ENCODE data around the gene OASL. TPM values are rescaled to one million over a fixed set of nuclear protein-coding genes. Genes with fewer than 3 reads are reported as not detected.

The OASL gene
- total and polyA plus RNA-seq, 9 of the 15 experiments (the other 6 are each of a cell fraction or from before 2014, with no cell fraction given), result 0.14 TPM; not detected in 8

DNA sequence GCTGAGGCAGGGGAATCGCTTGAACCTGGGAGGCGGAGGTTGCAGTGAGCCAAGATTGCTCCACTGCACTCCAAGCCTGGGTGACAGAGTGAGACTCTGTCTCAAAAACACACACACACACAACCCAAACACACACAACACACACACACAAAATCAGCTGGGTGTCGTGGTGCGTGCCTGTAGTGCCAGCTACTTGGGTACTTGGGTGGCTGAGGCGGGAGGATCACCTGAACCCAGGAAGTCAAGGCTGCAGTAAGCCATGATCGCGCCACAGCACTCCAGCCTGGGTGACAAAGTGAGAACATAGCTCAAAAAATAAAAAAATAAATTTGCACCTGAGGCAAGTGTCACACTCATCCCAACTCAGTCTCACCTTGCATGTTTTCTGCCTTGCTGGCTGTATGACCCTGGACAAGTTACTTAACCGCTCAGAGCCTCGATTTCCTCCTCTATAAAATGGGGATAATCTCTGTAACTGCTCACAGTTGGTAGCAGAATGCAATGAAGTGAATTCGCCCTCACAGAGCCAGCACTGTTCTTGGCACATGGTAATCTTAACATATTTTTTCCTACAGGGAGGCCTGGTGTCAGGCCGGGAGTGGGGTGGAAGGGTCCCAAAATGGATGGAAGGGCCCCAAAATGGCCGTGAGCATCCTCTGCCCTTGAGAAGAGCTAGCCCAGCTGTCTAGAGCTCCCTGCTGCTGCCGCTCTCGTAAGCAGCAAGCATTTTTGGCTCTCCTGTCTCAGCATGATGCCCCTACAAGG is 61.3 kb downstream of the OASL start:
- no peaks in the 10 kb centered on the region for H3K36me3 ChIP-seq (ENCODE audit: control insufficient read depth, insufficient read depth, low read length)
- BruUV-seq (replicated peaks), result no TSS peak
- ChIA-PET CTCF (ENCODE audit: low intra/inter-chr PET ratio) (interaction anchor here (0.6 kb wide), 1 partner anchor 407 kb away, joined by 3 read pairs; no protein-coding TSS in a partner anchor), POLR2A (interaction anchor here (0.6 kb wide), 2 partner anchors 55 to 120 kb away, joined by 3 read pairs; no protein-coding TSS in a partner anchor)
- no peak overlapping the region for H3K9ac ChIP-seq (ENCODE audit: insufficient read depth in 1 of 2, low read depth in 2 of 2, low read length in 2 of 2)
- H3K9me1 ChIP-seq (ENCODE audit: control insufficient read depth, insufficient read depth, low read length), result no peaks in the 10 kb centered on the region
- no peak overlapping the region for H3K4me3 ChIP-seq
- no peak for FAIRE-seq
- no peaks in the 10 kb centered on the region for H3K27me3 ChIP-seq (ENCODE audit: control insufficient read depth in 2 of 2, insufficient read depth in 2 of 2, low read length in 2 of 2)
- no peaks in the 10 kb centered on the region for H3K79me2 ChIP-seq (ENCODE audit: control insufficient read depth, insufficient read depth, low read length)
- H4K20me1 ChIP-seq (replicated peaks; ENCODE audit: control insufficient read depth, insufficient read depth, low read length), result no peaks in the 10 kb centered on the region
- peaks cover 0 to 10% of the 10 kb centered on the region in 2 experiments; a peak in 2 of 5 replicates for H3K4me1 ChIP-seq (replicated peaks in 1 of 2; ENCODE audit: control insufficient read depth in 2 of 2, insufficient read depth in 2 of 2, low read length in 2 of 2)
- in situ Hi-C loops (cut with MboI) (no loop called here), intact Hi-C loops (cut with micrococcal nuclease) (no loop called here)
- TF ChIP-seq BCOR (IDR thresholded peaks at IDR 0.05) (0 out of 2 replicates have a peak, but pooled peaks have one; percentile 8), ZSCAN29 (IDR thresholded peaks at IDR 0.05) (no peak), RBM25 (IDR thresholded peaks at IDR 0.05; ENCODE audit: low read depth, low read length, severe bottlenecking) (peak; percentile 48)
- no peak for DNase-seq (ENCODE audit: extremely low read depth in 1 of 4, low spot score in 3 of 4)
- no peaks in the 10 kb centered on the region for H3K9me3 ChIP-seq (replicated peaks; ENCODE audit: control insufficient read depth, insufficient read depth, low read depth, low read length)
- H3K27ac ChIP-seq (ENCODE audit: extremely low read depth, low read depth, low read length), result no peak overlapping the region
- no peak overlapping the region for H2AFZ ChIP-seq (ENCODE audit: low read depth, low read length)
- 38% methylated on average over 13 of the region's 14 CpGs for WGBS (ENCODE audit: insufficient coverage, low coverage, missing lambda C conversion rate)
- ATAC-seq, result no peak
- no peak overlapping the region for H3K4me2 ChIP-seq (ENCODE audit: insufficient read depth, low read length)

- DNase-seq (ENCODE audit: extremely low read depth in 1 of 4, low spot score in 3 of 4), result no peak
- no peak for FAIRE-seq
- WGBS (ENCODE audit: insufficient coverage, low coverage, missing lambda C conversion rate), result 12% methylated on average over 10 of the region's 10 CpGs
- no peaks in the 10 kb centered on the region for H4K20me1 ChIP-seq (replicated peaks; ENCODE audit: control insufficient read depth, insufficient read depth, low read length)
- ChIA-PET CTCF (ENCODE audit: low intra/inter-chr PET ratio) (interaction anchor here (1.1 kb wide), 1 partner anchor 116 kb away, joined by 3 read pairs; no protein-coding TSS in a partner anchor), POLR2A (interaction anchor here (1.2 to 1.3 kb wide), 2 partner anchors 14 to 262 kb away, joined by 3 read pairs; no protein-coding TSS in a partner anchor)
- in situ Hi-C loops (cut with MboI), result no loop called here
- no peak overlapping the region for H3K27ac ChIP-seq (ENCODE audit: extremely low read depth, low read depth, low read length)
- peaks cover 0 to 2% of the 10 kb centered on the region in 2 experiments; a peak in 1 of 5 replicates for H3K4me1 ChIP-seq (replicated peaks in 1 of 2; ENCODE audit: control insufficient read depth in 2 of 2, insufficient read depth in 2 of 2, low read length in 2 of 2)
- no peak overlapping the region for H3K9ac ChIP-seq (ENCODE audit: insufficient read depth in 1 of 2, low read depth in 2 of 2, low read length in 2 of 2)
- H3K9me3 ChIP-seq (replicated peaks; ENCODE audit: control insufficient read depth, insufficient read depth, low read depth, low read length), result no peaks in the 10 kb centered on the region
- no peaks in the 10 kb centered on the region for H3K36me3 ChIP-seq (ENCODE audit: control insufficient read depth, insufficient read depth, low read length)
- no TSS peak for BruUV-seq (replicated peaks)
- no peak overlapping the region for H2AFZ ChIP-seq (ENCODE audit: low read depth, low read length)
- no peaks in the 10 kb centered on the region for H3K9me1 ChIP-seq (ENCODE audit: control insufficient read depth, insufficient read depth, low read length)
- H3K27me3 ChIP-seq (ENCODE audit: control insufficient read depth in 2 of 2, insufficient read depth in 2 of 2, low read length in 2 of 2), result no peaks in the 10 kb centered on the region
- no peaks in the 10 kb centered on the region for H3K79me2 ChIP-seq (ENCODE audit: control insufficient read depth, insufficient read depth, low read length)
- intact Hi-C loops (cut with micrococcal nuclease), result loop anchor here (5.0 kb wide), 1 partner anchor 326 kb away; no protein-coding TSS in a partner anchor
- H3K4me2 ChIP-seq (ENCODE audit: insufficient read depth, low read length), result no peak overlapping the region
- no peak; the same call in 2 of the 3 replicates for ATAC-seq
- H3K4me3 ChIP-seq, result no peak overlapping the region
- TF ChIP-seq MYNN (IDR thresholded peaks at IDR 0.05) (peak; percentile 66; the same call in 1 of the 2 replicates), MYNN (CRISPR knock-in tag; IDR thresholded peaks at IDR 0.05) (no peak), ZNF140 (CRISPR knock-in tag; IDR thresholded peaks at IDR 0.05) (no peak), KLF10 (CRISPR knock-in tag; IDR thresholded peaks at IDR 0.05) (no peak)
- TF ChIP-seq, protein P1, sequence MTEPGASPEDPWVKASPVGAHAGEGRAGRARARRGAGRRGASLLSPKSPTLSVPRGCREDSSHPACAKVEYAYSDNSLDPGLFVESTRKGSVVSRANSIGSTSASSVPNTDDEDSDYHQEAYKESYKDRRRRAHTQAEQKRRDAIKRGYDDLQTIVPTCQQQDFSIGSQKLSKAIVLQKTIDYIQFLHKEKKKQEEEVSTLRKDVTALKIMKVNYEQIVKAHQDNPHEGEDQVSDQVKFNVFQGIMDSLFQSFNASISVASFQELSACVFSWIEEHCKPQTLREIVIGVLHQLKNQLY (CRISPR knock-in tag; conservative IDR thresholded peaks at IDR 0.05), result no peak
Observed at GRCh38 chr12:120972870-120973543, 66.0 kb downstream of the OASL start.
